Cardiac septum (tissue), 1 donor: ENCODE results near the gene BET1L. TPM values are rescaled to one million over a fixed set of nuclear protein-coding genes. Genes with fewer than 3 reads are reported as not detected.
"Not testable (repeated sequence)": the region's sequence is repeated elsewhere in the genome, so short reads cannot be mapped to it uniquely, and the experiment has no call there.

ENCODE experiments used
- DNase-seq: peaks from one replicate; pipeline ENCODE4 v3.0.0-alpha.2; 2020; ENCODE audit warnings: low spot score
- intact Hi-C: fragments of 100-400 bp; cut with DNase I; formaldehyde crosslinking; loops from one replicate; pipeline ENCODE4 v1.14.0; 2022
- total RNA-seq: library from RNA; stranded (reverse); fragmentation: NEBNext Ultra II Directional; extraction: Animal tissue kit (Norgen Biotek cat#: 25700); gene quantifications from one replicate; pipeline ENCODE4 v1.2.1, GENCODE V29; 2021
- donor health status: DM: no; HTN: no; CAD: no.

Gene BET1L
- total RNA-seq, 1 donor from 2014 or later = 24.9 TPM

DNA sequence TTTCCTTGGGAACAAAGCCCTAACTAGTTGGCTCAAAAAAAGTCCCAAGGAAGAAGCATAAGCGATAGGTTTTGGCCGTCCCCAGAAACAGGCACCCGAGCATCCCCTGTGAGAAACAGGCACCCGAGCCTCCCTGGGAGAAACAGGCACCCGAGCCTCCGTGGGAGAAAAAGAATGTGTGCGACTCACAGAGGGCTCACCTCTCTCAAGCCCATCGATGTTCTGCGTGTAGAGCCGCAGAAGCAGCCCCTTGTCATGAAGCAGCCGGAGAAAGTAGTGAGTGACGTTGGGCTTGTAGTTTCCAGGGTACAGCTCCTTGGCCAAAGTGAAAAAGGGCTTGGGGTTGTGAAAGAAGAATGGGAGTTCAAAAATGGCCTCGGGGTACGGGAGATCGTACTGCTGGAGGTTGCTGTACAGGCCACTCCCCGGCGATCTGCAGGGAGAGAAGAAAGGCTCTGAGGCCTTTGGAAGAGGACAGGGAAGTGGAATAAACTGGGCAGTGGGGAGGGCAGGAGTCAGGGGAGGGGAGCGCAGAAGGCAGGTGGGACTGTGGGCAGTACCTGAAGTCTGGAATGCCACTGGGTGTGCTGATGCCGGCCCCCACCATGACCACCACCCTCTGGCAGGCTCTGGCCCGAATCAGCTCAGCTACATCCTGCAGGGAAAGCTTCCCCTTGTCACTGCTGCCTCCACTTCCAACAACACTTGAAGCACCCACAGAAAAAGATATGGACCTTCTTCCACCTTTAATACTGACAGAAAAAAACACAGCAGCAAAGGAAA is 25.8 kb upstream of the BET1L start:
- intact Hi-C loops = loop anchor here (10.0 kb wide), 1 partner anchor 272 kb away; the partner anchor contains the start of gene RNH1
- DNase-seq = no peak

DNA sequence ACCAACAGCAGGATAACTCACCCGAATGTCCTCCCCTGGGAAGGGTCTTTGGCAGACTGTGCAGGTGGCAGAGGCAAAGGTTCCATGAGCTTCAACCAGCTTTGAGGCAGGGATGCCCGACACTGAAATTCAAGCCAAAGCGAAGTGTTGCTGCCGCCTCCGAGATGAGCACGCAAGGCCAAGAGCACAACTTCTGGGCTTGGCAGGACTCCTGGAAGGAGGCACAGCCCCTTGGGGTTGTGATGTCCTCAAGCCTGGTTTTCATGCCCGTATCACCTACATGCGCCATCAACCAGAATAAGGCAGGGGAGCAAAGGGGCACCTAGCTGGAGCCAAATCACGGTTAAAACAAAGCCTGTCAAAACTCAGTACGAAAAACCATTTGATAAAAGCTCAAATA is 23.2 kb upstream of the BET1L start:
- no peak for DNase-seq
- intact Hi-C loops = loop anchor here (10.0 kb wide), 1 partner anchor 274 kb away; the partner anchor contains the start of gene RNH1

DNA sequence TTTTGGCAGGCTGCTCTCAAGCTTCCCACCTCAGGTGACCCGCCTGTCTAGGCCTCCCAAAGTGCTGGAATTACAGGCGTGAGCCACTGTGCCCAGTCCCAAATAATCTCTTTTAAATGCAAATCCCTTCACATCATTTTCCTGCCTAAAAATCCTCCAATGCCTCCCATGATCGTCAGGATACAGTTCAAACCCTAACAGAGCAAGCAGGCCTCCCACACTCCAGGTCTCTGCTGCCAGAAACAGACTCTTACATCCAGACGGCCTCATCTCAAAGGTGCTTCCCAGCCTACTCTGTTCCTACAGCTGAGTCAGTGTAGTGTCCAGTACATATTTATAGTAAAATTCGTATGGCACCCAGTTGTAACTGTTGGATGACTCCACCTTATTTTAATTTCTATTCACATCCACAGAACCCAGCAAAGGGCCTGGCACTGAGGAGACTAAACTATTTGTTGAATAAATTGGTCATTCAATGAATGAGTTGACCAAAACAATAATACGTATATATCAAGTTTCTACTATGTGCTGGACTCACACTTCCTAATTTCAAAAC is 20.7 kb upstream of the BET1L start:
- intact Hi-C loops = no loop called here
- DNase-seq = no peak

DNA sequence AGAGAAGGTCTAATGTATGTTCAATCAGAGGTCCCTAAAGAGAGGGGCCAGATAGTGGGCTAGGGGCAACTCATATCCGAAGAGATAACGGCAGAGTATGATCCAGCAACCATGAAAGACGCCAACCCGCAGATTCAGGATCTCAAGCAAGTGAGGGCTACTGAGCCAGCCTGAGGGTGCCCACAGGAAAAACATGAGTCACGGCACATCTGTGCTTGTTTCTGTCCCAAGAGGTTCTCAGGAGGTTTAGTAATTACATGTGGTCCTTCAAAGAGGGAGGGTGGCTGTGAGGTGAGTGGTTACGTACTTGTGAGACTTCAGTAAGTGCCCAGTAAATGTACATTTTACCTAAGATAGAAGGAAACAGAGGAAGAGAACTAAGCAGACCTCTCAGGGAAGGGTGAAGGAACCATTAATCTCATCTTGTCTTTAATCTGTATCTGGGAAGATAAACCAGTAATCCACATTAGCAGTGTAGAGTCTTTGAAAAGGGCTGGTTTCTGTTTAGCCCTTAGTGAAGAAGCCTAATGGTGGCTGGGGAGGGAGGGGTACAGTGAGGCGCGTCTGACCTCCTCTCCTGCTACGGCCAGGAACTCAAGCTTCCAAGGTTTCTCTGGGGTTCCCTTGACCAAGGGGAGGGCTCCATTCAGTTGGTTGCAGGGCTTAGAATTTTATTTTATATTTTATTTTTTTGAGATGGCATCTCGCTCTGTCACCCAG is 18.7 kb upstream of the BET1L start:
- intact Hi-C loops = no loop called here
- no peak for DNase-seq

DNA sequence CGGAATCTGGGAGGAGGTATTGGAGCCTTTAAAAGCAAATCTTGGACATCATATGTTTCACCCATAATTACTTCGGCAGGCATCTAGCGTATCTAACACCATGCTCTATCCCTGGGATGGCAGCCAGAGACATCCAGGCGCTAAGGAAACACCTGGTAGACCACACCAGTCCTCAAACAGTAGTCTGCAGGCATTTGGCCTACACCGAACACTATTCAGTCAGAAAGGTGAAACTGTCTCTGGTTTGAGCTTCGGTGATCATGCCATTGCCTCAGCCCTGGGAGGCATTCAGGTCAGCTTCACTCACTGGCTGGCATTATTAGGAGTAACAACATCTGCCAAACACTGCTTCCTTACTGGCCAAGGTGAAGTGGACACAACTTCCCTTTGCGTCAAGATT is 17.2 kb upstream of the BET1L start:
- no peak for DNase-seq
- intact Hi-C loops = no loop called here

DNA sequence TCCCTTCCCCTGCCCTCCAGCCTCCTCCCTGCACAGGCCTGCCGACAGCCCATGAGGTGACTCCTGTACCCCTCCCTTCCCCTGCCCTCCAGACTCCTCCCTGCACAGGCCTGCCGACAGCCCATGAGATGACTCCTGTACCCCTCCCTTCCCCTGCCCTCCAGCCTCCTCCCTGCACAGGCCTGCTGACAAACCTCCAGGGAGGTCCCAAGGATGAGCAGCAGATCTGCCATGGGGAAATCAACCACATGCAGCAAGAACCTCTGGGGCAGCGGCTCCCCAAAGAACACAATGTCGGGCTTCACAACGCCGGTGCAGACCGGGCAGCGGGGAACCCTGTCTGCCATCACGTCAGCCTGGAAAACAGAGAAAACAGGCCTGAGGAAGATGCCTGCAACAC is 16.7 kb upstream of the BET1L start:
- intact Hi-C loops = no loop called here
- DNase-seq = no peak

DNA sequence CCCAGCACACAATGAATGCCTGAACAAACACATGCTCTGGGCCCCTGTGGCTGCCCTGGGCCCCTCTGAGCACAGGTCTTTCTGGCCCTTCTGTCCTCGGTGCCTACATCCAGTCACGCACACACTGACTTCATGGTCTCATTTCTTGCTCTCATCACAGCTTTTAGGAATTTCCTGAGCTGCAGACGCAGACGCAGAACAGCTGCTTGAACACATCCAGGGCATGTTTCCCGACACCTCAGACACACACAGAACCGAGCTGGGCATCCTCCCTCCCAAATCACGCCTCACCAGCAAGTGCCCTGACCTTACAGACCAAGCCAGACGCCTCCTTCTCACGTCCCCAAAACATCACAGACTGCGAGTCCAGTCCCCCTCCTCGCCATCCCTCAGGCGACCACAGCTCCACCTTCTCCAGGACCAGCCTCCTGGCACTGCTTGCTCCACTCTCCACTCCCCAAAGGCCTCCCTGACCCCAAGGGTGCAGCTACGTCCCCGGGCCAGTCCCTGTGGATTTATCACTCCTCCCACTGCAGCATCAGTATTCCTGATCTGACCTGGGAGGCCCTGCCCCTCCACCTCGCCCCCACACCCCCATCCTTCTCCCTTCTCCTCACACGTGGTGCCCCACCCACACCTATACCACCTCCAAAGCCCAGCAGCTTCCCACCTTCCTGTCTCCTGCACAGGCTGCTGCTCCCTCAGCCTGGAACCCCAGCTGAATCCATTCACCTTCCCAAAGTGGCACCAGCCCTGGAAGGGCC is 16.0 kb upstream of the BET1L start:
- intact Hi-C loops = no loop called here
- DNase-seq = no peak

DNA sequence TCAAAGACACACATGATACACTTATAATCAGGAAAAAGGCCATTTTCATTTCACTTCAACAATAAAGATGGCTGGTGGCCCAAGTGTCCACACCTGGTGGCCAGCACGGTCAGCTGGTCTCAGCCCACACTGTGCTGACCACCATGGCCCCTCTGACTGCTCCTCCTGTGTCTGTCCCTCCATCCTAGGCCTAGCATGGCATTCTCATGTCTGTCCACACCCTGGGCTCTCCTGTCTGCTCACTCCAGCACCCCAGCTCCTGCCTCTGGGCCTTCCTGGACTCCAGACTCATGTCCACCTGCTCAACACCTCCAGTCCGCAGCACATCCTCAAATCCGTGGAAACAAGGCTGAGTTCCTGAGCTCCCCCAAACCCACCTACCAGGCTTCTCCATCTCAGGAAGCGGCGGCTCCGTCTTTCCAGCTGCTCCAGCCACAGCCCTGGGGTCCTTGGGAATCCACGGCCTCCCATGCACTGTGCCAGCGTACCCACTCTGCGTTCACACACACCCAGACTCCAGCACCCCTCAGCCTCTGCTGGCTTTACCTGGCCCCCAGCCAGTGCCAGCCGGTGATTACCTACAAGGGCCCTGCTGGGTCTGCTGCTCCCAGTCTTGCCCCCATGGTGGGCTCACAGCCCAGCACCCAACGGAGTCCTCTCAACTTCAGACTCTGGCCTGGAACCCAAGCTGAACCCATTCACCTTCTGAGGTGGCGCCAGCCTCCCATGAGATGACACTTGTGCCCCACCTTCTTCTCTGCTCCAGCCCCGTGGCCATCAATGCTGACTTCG is 15.0 kb upstream of the BET1L start:
- intact Hi-C loops = no loop called here
- peak; percentile 67 for DNase-seq

DNA sequence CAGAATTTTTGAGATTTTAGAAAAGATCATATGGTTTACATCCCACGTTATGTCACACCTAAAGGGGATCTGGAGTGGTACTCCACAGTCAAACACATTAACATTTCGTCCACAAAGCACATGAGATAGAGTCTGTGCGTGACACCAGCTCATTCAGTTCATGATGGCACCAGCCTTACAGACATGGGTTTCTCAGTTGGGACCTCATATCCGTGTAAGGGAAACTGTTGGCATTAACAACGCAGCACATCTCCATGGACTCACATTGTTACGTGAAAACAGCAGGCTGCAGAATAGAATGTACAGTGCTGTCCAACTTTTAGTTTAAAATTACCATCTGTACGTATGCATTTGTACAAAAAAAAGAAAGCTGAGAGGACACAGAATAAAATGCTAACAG is 14.3 kb upstream of the BET1L start:
- DNase-seq = no peak
- intact Hi-C loops = no loop called here

DNA sequence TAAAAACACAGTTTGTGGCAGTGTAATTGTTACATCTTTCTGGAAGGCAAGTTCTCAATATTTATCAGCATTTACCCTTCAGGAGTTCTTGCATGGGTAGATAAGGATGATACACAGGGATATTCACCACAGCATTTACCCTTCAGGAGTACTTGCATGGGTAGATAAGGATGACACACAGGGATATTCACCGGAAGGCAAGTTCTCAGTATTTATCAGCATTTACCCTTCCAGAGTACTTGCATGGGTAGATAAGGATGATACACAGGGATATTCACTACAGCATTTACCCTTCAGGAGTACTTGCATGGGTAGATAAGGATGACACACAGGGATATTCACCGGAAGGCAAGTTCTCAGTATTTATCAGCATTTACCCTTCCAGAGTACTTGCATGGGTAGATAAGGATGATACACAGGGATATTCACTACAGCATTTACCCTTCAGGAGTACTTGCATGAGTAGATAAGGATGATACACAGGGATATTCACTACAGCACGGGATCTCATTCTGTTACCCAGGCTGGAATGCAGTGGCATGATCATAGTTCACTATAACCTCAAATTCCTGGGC is 13.5 kb upstream of the BET1L start:
- DNase-seq, intact Hi-C loops: not testable (repeated sequence)

DNA sequence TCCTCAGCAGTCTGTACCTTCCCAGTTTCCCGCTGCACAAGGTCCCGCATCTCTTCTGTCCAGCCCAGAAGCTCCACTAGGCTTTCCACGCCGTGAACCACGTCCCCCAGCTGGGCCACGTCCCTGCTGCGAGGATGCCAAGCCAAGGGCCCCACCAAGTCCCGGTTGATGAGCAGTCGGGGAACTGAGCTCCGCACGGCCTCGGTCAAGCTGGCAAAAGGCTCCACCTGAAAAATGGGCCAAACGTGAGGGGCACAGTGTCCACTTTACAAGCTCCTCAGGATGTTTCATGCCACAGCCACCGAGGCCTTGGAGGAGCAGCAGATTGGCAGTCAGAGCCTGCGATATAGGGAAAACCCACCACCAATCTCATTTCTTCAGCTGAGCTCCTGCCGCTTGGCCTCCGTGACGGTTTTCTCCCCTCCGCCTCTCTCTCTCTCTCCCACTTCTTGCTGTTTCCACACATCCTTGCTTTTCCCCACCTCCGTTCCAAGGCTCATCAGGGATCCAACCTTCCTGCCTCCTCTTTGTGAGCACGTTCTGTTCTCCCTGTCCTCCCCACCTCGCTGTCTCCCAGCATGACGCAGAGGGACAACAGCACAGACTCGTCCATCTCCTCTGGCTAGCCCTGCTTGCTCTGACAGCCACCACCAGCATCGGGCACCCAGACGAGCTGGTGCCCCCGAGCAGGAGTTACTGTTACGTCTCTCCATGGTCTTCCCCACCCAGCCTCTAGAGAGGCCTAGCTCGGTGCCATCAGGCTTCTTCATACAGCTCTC is 11.8 kb upstream of the BET1L start:
- intact Hi-C loops = no loop called here
- peak; percentile 50 for DNase-seq

DNA sequence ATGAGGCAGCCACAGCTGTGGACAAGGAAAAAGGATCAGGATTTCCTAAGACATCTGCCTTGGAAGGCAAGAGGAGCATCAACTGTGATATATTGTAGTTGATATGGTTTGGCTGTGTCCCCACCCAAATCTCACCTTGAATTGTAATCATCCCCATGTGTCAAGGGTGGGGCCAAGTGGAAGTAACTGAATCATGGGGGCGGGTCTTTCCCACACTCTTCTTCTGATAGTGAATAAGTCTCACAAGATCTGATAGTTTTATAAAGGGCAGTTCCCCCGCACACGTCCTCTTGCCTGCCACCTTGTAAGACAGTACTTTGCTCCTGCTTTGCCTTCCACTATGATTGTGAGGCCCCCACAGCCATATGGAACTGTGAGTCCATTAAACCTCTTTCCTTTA is 10.5 kb upstream of the BET1L start:
- DNase-seq = no peak
- intact Hi-C loops = no loop called here

DNA sequence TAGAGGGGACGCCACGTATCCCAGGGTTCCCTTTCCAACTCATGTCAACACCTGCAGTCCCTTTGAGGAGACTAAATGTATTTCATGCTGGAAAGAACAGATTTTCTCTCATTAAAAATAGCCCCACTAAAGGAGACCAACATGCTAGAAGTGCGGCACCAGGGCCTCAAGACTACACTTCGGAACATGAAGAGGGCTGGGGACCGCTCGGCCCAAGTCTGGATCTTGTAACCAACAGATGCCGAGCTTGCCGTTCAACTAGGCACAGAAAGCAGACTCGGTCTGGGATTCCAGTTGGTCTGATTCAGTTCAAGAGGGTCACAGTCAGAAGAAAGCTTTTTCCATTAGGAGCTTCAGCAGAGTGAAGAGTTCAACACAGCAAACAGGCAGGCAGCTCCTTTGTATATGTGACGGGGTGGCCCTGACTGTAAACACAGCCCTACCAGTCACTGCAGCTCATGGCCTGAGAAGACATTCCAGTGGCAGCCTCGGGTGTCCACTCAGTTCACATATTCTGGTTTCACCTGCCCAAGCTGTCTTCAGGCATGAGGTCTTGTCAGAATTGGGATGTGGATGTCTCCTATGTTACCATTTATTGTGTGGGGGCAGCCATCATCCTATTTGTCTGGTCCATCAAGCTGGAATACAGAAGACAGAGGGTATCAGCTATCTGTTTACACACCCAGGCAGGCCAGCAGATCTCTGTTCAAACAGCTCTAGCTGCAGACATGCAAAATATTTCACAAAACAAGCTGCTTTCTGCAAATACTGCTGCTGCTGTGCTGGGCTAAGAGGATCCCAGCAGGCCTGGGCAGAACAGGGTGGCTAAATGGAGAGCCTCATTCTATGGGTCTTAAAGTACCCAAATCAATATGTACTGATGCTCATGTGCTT is 9.1 kb upstream of the BET1L start:
- intact Hi-C loops = no loop called here
- peak; percentile 20 for DNase-seq

DNA sequence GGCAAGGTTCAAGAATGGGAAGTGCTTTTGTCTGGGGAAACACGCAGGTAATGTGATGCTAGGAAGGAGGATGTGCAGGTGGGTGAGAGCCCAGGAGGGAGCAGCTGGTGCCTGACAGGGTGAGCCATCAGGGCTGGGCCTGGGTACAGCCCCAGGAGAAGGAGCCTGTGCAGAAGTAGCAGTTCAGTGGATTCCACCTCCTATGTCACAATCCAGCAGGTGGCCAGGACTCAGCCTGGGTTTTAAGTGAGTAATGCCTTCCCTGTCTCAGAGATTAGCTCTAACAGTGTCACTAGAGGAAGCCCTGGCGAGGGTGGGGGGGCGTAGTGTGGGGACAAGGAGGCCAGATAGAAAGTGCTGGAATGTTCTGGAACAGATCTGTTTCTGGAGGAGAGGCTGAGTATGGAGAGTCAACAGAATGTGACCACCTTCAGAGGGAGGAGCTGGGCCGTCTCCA is 8.4 kb upstream of the BET1L start:
- intact Hi-C loops = no loop called here
- peak; percentile 53 for DNase-seq

DNA sequence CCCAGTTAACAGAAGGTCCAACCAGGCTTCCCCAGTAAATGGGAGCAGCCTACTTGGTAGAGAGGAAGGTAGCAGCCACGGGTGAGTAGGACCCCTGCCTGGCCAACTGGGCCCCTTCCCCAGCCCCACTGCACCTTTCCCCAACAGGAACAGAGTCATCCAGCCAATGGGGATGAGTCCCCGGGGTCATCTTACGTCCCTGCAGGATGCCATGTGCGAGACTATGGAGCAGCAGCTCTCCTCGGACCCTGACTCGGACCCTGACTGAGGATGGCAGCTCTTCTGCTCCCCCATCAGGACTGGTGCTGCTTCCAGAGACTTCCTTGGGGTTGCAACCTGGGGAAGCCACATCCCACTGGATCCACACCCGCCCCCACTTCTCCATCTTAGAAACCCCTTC is 6.9 kb upstream of the BET1L start:
- intact Hi-C loops = no loop called here
- peak; percentile 38 for DNase-seq

DNA sequence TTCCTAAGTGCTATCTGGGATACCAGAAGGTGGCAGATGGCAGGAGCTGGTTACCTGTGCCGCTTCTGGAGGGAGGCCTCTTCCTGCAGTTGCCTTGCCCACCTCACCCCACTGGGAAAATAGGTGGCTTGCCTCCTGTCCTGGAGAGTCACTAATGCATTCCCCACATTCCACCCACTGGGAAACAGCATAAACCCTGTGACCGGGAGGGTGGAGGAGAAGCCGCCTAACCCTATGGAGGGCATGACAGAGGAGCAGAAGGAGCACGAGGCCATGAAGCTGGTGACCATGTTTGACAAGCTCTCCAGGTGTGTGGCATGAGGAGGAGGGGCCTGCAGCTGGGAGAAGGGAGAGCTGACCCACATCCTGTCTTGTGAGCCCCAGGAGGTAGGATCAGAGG is 5.9 kb upstream of the BET1L start:
- no peak for DNase-seq
- intact Hi-C loops = no loop called here
